HG03354 (cell line): ENCODE measurements around the gene TUSC1.

ENCODE experiments used
- ATAC-seq: cut with Tn5 transposase; IDR thresholded peaks from one replicate; pipeline ENCODE4 v1.9.1; 2021; ENCODE audit warnings: mild to moderate bottlenecking; ENCODE audit not compliant: unreplicated experiment, poor library complexity, severe bottlenecking

TUSC1 gene

GRCh38 chr9:25629231-25629630, 49.0 kb downstream of the TUSC1 start:
- ATAC-seq = no peak
